ENCODE data around the gene SLC38A9. TPM values are rescaled to one million over a fixed set of nuclear protein-coding genes. Genes with fewer than 3 reads are reported as not detected.

Gene SLC38A9
- total RNA-seq, 2 donors from 2014 or later: 16.6 to 19.6 TPM

GRCh38 chr5:55622460-55622859 lies 89.7 kb downstream of the SLC38A9 start:
- Histone ChIP-seq H3K27ac (no peak overlapping the region), H3K9me3 (no peaks in the 10 kb centered on the region), H3K27me3 (replicated peaks; ENCODE audit: insufficient read depth) (no peaks in the 10 kb centered on the region), H3K36me3 (no peaks in the 10 kb centered on the region), H3K4me3 (no peak overlapping the region), H3K4me1 (ENCODE audit: control insufficient read depth in 1 of 2, low read depth in 2 of 2) (peaks cover 0 to 13% of the 10 kb centered on the region in 2 donors)
- TF ChIP-seq CTCF (IDR thresholded peaks at IDR 0.05): no peak
- ATAC-seq (ENCODE audit: insufficient number of reproducible peaks, low FRiP score, low read depth) (no peak), DNase-seq (ENCODE audit: low spot score) (no peak)

GRCh38 chr5:55621229-55621628 lies 90.9 kb downstream of the SLC38A9 start:
- H3K9me3 ChIP-seq: no peaks in the 10 kb centered on the region
- H3K4me1 ChIP-seq (ENCODE audit: control insufficient read depth in 1 of 2, low read depth in 2 of 2): peaks cover 0 to 13% of the 10 kb centered on the region in 2 donors
- no peaks in the 10 kb centered on the region for H3K27me3 ChIP-seq (replicated peaks; ENCODE audit: insufficient read depth)
- DNase-seq (ENCODE audit: low spot score) (no peak), ATAC-seq (ENCODE audit: insufficient number of reproducible peaks, low FRiP score, low read depth) (no peak)
- TF ChIP-seq CTCF (IDR thresholded peaks at IDR 0.05): no peak
- H3K36me3 ChIP-seq: no peaks in the 10 kb centered on the region
- H3K27ac ChIP-seq: no peak overlapping the region
- H3K4me3 ChIP-seq: no peak overlapping the region

GRCh38 chr5:55620766-55621160 lies 91.4 kb downstream of the SLC38A9 start:
- H3K4me3 ChIP-seq: no peak overlapping the region
- no peak for ATAC-seq (ENCODE audit: insufficient number of reproducible peaks, low FRiP score, low read depth)
- no peaks in the 10 kb centered on the region for H3K36me3 ChIP-seq
- no peaks in the 10 kb centered on the region for H3K27me3 ChIP-seq (replicated peaks; ENCODE audit: insufficient read depth)
- no peak for TF ChIP-seq CTCF (IDR thresholded peaks at IDR 0.05)
- no peaks in the 10 kb centered on the region for H3K9me3 ChIP-seq
- no peak for DNase-seq (ENCODE audit: low spot score)
- H3K27ac ChIP-seq: no peak overlapping the region
- H3K4me1 ChIP-seq (ENCODE audit: control insufficient read depth in 1 of 2, low read depth in 2 of 2): peaks cover 0 to 13% of the 10 kb centered on the region in 2 donors

- H3K36me3 ChIP-seq: no peaks in the 10 kb centered on the region
- DNase-seq (ENCODE audit: low spot score) (no peak), ATAC-seq (ENCODE audit: insufficient number of reproducible peaks, low FRiP score, low read depth) (no peak)
- H3K4me3 ChIP-seq: no peak overlapping the region
- H3K27me3 ChIP-seq (replicated peaks; ENCODE audit: insufficient read depth): no peaks in the 10 kb centered on the region
- peaks cover 0 to 8% of the 10 kb centered on the region in 2 donors for H3K4me1 ChIP-seq (ENCODE audit: control insufficient read depth in 1 of 2, low read depth in 2 of 2)
- H3K9me3 ChIP-seq: no peaks in the 10 kb centered on the region
- no peak overlapping the region for H3K27ac ChIP-seq
- no peak for TF ChIP-seq CTCF (IDR thresholded peaks at IDR 0.05)
These were observed 91.9 kb downstream of the SLC38A9 start for GRCh38 chr5:55620009-55620765.

GRCh38 chr5:55618318-55618717 lies 93.8 kb downstream of the SLC38A9 start:
- Histone ChIP-seq H3K4me1 (ENCODE audit: control insufficient read depth in 1 of 2, low read depth in 2 of 2) (peaks cover 0 to 7% of the 10 kb centered on the region in 2 donors), H3K36me3 (no peaks in the 10 kb centered on the region), H3K9me3 (no peaks in the 10 kb centered on the region), H3K27ac (no peak overlapping the region), H3K27me3 (replicated peaks; ENCODE audit: insufficient read depth) (no peaks in the 10 kb centered on the region), H3K4me3 (no peak overlapping the region)
- DNase-seq (ENCODE audit: low spot score): no peak
- ATAC-seq (ENCODE audit: insufficient number of reproducible peaks, low FRiP score, low read depth): no peak
- no peak for TF ChIP-seq CTCF (IDR thresholded peaks at IDR 0.05)
